ENCODE data around the gene ELMO3.

The ELMO3 gene

GRCh38 chr16:67190041-67190440 is 8.9 kb upstream of the ELMO3 start, which contains the start of gene EXOC3L1:
Gene EXOC3L1 (minus strand): TSS chr16:67190136. CDS start chr16:67189676, 460 bp downstream.
- H3K4me1 Mint-ChIP-seq, result peaks cover 38% of the 10 kb centered on the region
- peaks cover 6% of the 10 kb centered on the region for H3K36me3 Mint-ChIP-seq (ENCODE audit: insufficient read depth)
- H3K27me3 Mint-ChIP-seq, result no peaks in the 10 kb centered on the region
- DNase-seq (ENCODE audit: low spot score in 2 of 2) (no peak), ATAC-seq (replicated peaks; ENCODE audit: extremely low read depth, poor library complexity, severe bottlenecking) (no peak)
- no peaks in the 10 kb centered on the region for H3K9me3 Mint-ChIP-seq
- H3K27ac Mint-ChIP-seq (ENCODE audit: low read depth), result no peak within 1 kb of the TSS
- H3K4me3 Mint-ChIP-seq, result peak within 1 kb of the TSS; percentile 89

GRCh38 chr16:67190448-67191399 is 8.2 kb upstream of the ELMO3 start:
- Mint-ChIP-seq H3K4me3 (peak overlapping the region; percentile 89), H3K9me3 (no peaks in the 10 kb centered on the region), H3K36me3 (ENCODE audit: insufficient read depth) (peaks cover 5% of the 10 kb centered on the region), H3K4me1 (peaks cover 35% of the 10 kb centered on the region), H3K27me3 (no peaks in the 10 kb centered on the region), H3K27ac (ENCODE audit: low read depth) (peak overlapping the region; percentile 64)
- ATAC-seq (replicated peaks; ENCODE audit: extremely low read depth, poor library complexity, severe bottlenecking), result no peak
- no peak for DNase-seq (ENCODE audit: low spot score in 2 of 2)

- Mint-ChIP-seq H3K27ac (ENCODE audit: low read depth) (peak overlapping the region; percentile 64), H3K4me3 (peak overlapping the region; percentile 89), H3K27me3 (no peaks in the 10 kb centered on the region), H3K4me1 (peaks cover 43% of the 10 kb centered on the region), H3K36me3 (ENCODE audit: insufficient read depth) (peaks cover 7% of the 10 kb centered on the region), H3K9me3 (no peaks in the 10 kb centered on the region)
- no peak for DNase-seq (ENCODE audit: low spot score in 2 of 2)
- ATAC-seq (replicated peaks; ENCODE audit: extremely low read depth, poor library complexity, severe bottlenecking), result no peak
Measured at GRCh38 chr16:67191411-67191994, 7.4 kb upstream of the ELMO3 start.

GRCh38 chr16:67191995-67192681 is 6.8 kb upstream of the ELMO3 start, which contains the start of gene E2F4:
Gene E2F4 (plus strand): TSS chr16:67192155. CDS start chr16:67192228, 73 bp downstream.
- peak within 1 kb of the TSS; percentile 64 for H3K27ac Mint-ChIP-seq (ENCODE audit: low read depth)
- no peaks in the 10 kb centered on the region for H3K27me3 Mint-ChIP-seq
- H3K36me3 Mint-ChIP-seq (ENCODE audit: insufficient read depth), result peaks cover 7% of the 10 kb centered on the region
- no peaks in the 10 kb centered on the region for H3K9me3 Mint-ChIP-seq
- DNase-seq (ENCODE audit: low spot score in 2 of 2) (peak; percentile 71 to 75), ATAC-seq (replicated peaks; ENCODE audit: extremely low read depth, poor library complexity, severe bottlenecking) (peak; percentile 96)
- H3K4me3 Mint-ChIP-seq, result peak within 1 kb of the TSS; percentile 89
- H3K4me1 Mint-ChIP-seq, result peaks cover 49% of the 10 kb centered on the region

GRCh38 chr16:67192781-67193361 is 6.1 kb upstream of the ELMO3 start:
- DNase-seq (ENCODE audit: low spot score in 2 of 2), result no peak
- peak overlapping the region; percentile 89 for H3K4me3 Mint-ChIP-seq
- peaks cover 7% of the 10 kb centered on the region for H3K36me3 Mint-ChIP-seq (ENCODE audit: insufficient read depth)
- ATAC-seq (replicated peaks; ENCODE audit: extremely low read depth, poor library complexity, severe bottlenecking), result peak; percentile 44
- H3K27ac Mint-ChIP-seq (ENCODE audit: low read depth), result peak overlapping the region; percentile 64
- H3K9me3 Mint-ChIP-seq, result no peaks in the 10 kb centered on the region
- H3K4me1 Mint-ChIP-seq, result peaks cover 49% of the 10 kb centered on the region
- H3K27me3 Mint-ChIP-seq, result no peaks in the 10 kb centered on the region

GRCh38 chr16:67193536-67193935 is 5.4 kb upstream of the ELMO3 start:
- DNase-seq (ENCODE audit: low spot score in 2 of 2) (no peak), ATAC-seq (replicated peaks; ENCODE audit: extremely low read depth, poor library complexity, severe bottlenecking) (no peak)
- Mint-ChIP-seq H3K9me3 (no peaks in the 10 kb centered on the region), H3K4me3 (peak overlapping the region; percentile 89), H3K4me1 (peaks cover 54% of the 10 kb centered on the region), H3K36me3 (ENCODE audit: insufficient read depth) (peaks cover 12% of the 10 kb centered on the region), H3K27ac (ENCODE audit: low read depth) (peak overlapping the region; percentile 64), H3K27me3 (no peaks in the 10 kb centered on the region)

GRCh38 chr16:67194260-67194659 is 4.7 kb upstream of the ELMO3 start:
- no peak for ATAC-seq (replicated peaks; ENCODE audit: extremely low read depth, poor library complexity, severe bottlenecking)
- Mint-ChIP-seq H3K4me1 (peaks cover 55% of the 10 kb centered on the region), H3K27ac (ENCODE audit: low read depth) (peak overlapping the region; percentile 64), H3K27me3 (no peaks in the 10 kb centered on the region), H3K36me3 (ENCODE audit: insufficient read depth) (peaks cover 12% of the 10 kb centered on the region), H3K4me3 (peak overlapping the region; percentile 89), H3K9me3 (no peaks in the 10 kb centered on the region)
- DNase-seq (ENCODE audit: low spot score in 2 of 2), result no peak

GRCh38 chr16:67195676-67196075 is 3.3 kb upstream of the ELMO3 start:
- DNase-seq (ENCODE audit: low spot score in 2 of 2) (no peak), ATAC-seq (replicated peaks; ENCODE audit: extremely low read depth, poor library complexity, severe bottlenecking) (no peak)
- H3K27me3 Mint-ChIP-seq, result no peaks in the 10 kb centered on the region
- H3K36me3 Mint-ChIP-seq (ENCODE audit: insufficient read depth), result peaks cover 15% of the 10 kb centered on the region
- H3K4me1 Mint-ChIP-seq, result peaks cover 62% of the 10 kb centered on the region
- H3K27ac Mint-ChIP-seq (ENCODE audit: low read depth), result no peak overlapping the region
- no peak overlapping the region for H3K4me3 Mint-ChIP-seq
- no peaks in the 10 kb centered on the region for H3K9me3 Mint-ChIP-seq

- DNase-seq (ENCODE audit: low spot score in 2 of 2) (no peak), ATAC-seq (replicated peaks; ENCODE audit: extremely low read depth, poor library complexity, severe bottlenecking) (no peak)
- Mint-ChIP-seq H3K4me3 (no peak overlapping the region), H3K27ac (ENCODE audit: low read depth) (peak overlapping the region; percentile 83), H3K9me3 (no peaks in the 10 kb centered on the region), H3K4me1 (peaks cover 54% of the 10 kb centered on the region), H3K27me3 (no peaks in the 10 kb centered on the region), H3K36me3 (ENCODE audit: insufficient read depth) (peaks cover 14% of the 10 kb centered on the region)
Measured at GRCh38 chr16:67196881-67197280, 2.0 kb upstream of the ELMO3 start.

- Mint-ChIP-seq H3K27ac (ENCODE audit: low read depth) (no peak overlapping the region), H3K27me3 (no peaks in the 10 kb centered on the region), H3K4me1 (peaks cover 48% of the 10 kb centered on the region), H3K36me3 (ENCODE audit: insufficient read depth) (peaks cover 14% of the 10 kb centered on the region), H3K9me3 (no peaks in the 10 kb centered on the region), H3K4me3 (no peak overlapping the region)
- DNase-seq (ENCODE audit: low spot score in 2 of 2) (no peak), ATAC-seq (replicated peaks; ENCODE audit: extremely low read depth, poor library complexity, severe bottlenecking) (no peak)
Measured at GRCh38 chr16:67197704-67198103, 1.2 kb upstream of the ELMO3 start.

GRCh38 chr16:67198238-67198734 is 645 bp upstream of the ELMO3 start:
- peaks cover 42% of the 10 kb centered on the region for H3K4me1 Mint-ChIP-seq
- no peak overlapping the region for H3K4me3 Mint-ChIP-seq
- H3K27ac Mint-ChIP-seq (ENCODE audit: low read depth), result no peak overlapping the region
- DNase-seq (ENCODE audit: low spot score in 2 of 2) (no peak), ATAC-seq (replicated peaks; ENCODE audit: extremely low read depth, poor library complexity, severe bottlenecking) (no peak)
- no peaks in the 10 kb centered on the region for H3K9me3 Mint-ChIP-seq
- H3K36me3 Mint-ChIP-seq (ENCODE audit: insufficient read depth), result peaks cover 16% of the 10 kb centered on the region
- H3K27me3 Mint-ChIP-seq, result no peaks in the 10 kb centered on the region

- Mint-ChIP-seq H3K27ac (ENCODE audit: low read depth) (no peak overlapping the region), H3K4me1 (peaks cover 31% of the 10 kb centered on the region), H3K27me3 (no peaks in the 10 kb centered on the region), H3K4me3 (no peak overlapping the region), H3K36me3 (ENCODE audit: insufficient read depth) (peaks cover 16% of the 10 kb centered on the region), H3K9me3 (no peaks in the 10 kb centered on the region)
- DNase-seq (ENCODE audit: low spot score in 2 of 2), result no peak
- no peak for ATAC-seq (replicated peaks; ENCODE audit: extremely low read depth, poor library complexity, severe bottlenecking)
Measured at GRCh38 chr16:67199808-67200198, 872 bp downstream of the ELMO3 start.
